MM.1S (cell line): ENCODE data around the gene NUMB.

Source experiments
- DNase-seq: peaks from one replicate; pipeline ENCODE4 v3.0.0-alpha.2; 2015
- H2AFZ ChIP-seq: fragments of 300-600 bp; sonication (generic); 2 replicates; pipeline ENCODE4 v1.6.0; 2016; ENCODE audit warnings: antibody characterized with exemption, low read length
- H3F3A ChIP-seq: fragments of 300-600 bp; sonication (generic); 2 replicates; pipeline ENCODE4 v1.6.1; 2016; ENCODE audit warnings: mild to moderate bottlenecking, antibody characterized with exemption, low read length, moderate library complexity, mixed read lengths; ENCODE audit not compliant: insufficient read depth
- H3K27ac ChIP-seq: fragments of 300-600 bp; sonication (generic); 2 replicates; pipeline ENCODE4 v1.5.1; 2016; ENCODE audit warnings: mild to moderate bottlenecking, low read length
- H3K27me3 ChIP-seq: fragments of 300-600 bp; sonication (generic); replicated peaks from 2 replicates; pipeline ENCODE4 v1.6.0; 2016; ENCODE audit warnings: low read length; ENCODE audit not compliant: insufficient read depth
- H3K36me3 ChIP-seq: fragments of 300-600 bp; sonication (generic); replicated peaks from 2 replicates; pipeline ENCODE4 v1.6.1; 2016; ENCODE audit warnings: mild to moderate bottlenecking, low read length, mixed read lengths; ENCODE audit not compliant: insufficient read depth
- H3K4me1 ChIP-seq: fragments of 300-600 bp; sonication (generic); 2 replicates; pipeline ENCODE4 v1.6.1; 2016; ENCODE audit warnings: low read length, mixed read lengths
- H3K4me2 ChIP-seq: fragments of 300-600 bp; sonication (generic); 2 replicates; pipeline ENCODE4 v1.6.0; 2016; ENCODE audit warnings: low read depth, low read length
- H3K4me3 ChIP-seq: fragments of 300-600 bp; sonication (generic); 2 replicates; pipeline ENCODE4 v1.5.1; 2016; ENCODE audit warnings: low read length, mixed read lengths
- H3K79me2 ChIP-seq: fragments of 300-600 bp; sonication (generic); 2 replicates; pipeline ENCODE4 v1.6.1; 2016; ENCODE audit warnings: mixed run types, low read length, mixed read lengths
- H3K9ac ChIP-seq: fragments of 300-600 bp; sonication (generic); 2 replicates; pipeline ENCODE4 v1.6.1; 2016; ENCODE audit warnings: low read length, mixed read lengths
- H3K9me2 ChIP-seq: fragments of 300-600 bp; sonication (generic); replicated peaks from 2 replicates; pipeline ENCODE4 v1.6.1; 2016; ENCODE audit warnings: mild to moderate bottlenecking, low read length, mixed read lengths; ENCODE audit not compliant: insufficient read depth
- H3K9me3 ChIP-seq: fragments of 300-600 bp; sonication (generic); replicated peaks from 2 replicates; pipeline ENCODE4 v1.6.1; 2016; ENCODE audit warnings: mild to moderate bottlenecking, low read length, mixed read lengths; ENCODE audit not compliant: insufficient read depth
- H4K20me1 ChIP-seq: fragments of 300-600 bp; sonication (generic); 2 replicates; pipeline ENCODE4 v1.6.1; 2016; ENCODE audit warnings: mild to moderate bottlenecking, low read length, moderate library complexity, mixed read lengths; ENCODE audit not compliant: insufficient read depth
- CTCF ChIP-seq: fragments of 300-600 bp; sonication (generic); IDR thresholded peaks from 2 replicates; pipeline ENCODE4 v1.5.1; 2016; ENCODE audit warnings: antibody characterized with exemption, low read length, mixed read lengths
- EZH2 ChIP-seq: fragments of 300-600 bp; sonication (generic); optimal IDR thresholded peaks from 2 replicates; pipeline ENCODE3; 2017; ENCODE audit warnings: low read depth, mild to moderate bottlenecking, antibody characterized with exemption, low read length, mixed read lengths
- EZH2phosphoT487 ChIP-seq: fragments of 300-600 bp; sonication (generic); IDR thresholded peaks from 2 replicates; pipeline ENCODE4 v1.6.1; 2018; ENCODE audit warnings: antibody characterized with exemption, low read length

Gene NUMB

GRCh38 chr14:73260574-73260973, 197.8 kb downstream of the NUMB start:
- Histone ChIP-seq H3K27ac (no peak overlapping the region), H3K4me1 (no peaks in the 10 kb centered on the region), H3K9ac (no peak overlapping the region), H3K4me2 (no peak overlapping the region), H2AFZ (no peak overlapping the region), H3K9me3 (no peaks in the 10 kb centered on the region), H3K79me2 (no peaks in the 10 kb centered on the region), H3K4me3 (no peak overlapping the region), H3F3A (no peaks in the 10 kb centered on the region), H4K20me1 (no peaks in the 10 kb centered on the region), H3K9me2 (no peaks in the 10 kb centered on the region), H3K36me3 (no peaks in the 10 kb centered on the region), H3K27me3 (no peaks in the 10 kb centered on the region)
- DNase-seq, result no peak
- TF ChIP-seq EZH2 (no peak), EZH2phosphoT487 (no peak), CTCF (no peak)

- no peaks in the 10 kb centered on the region for H3F3A ChIP-seq
- H3K4me2 ChIP-seq, result no peak overlapping the region
- H3K4me3 ChIP-seq, result no peak overlapping the region
- H3K9me3 ChIP-seq, result no peaks in the 10 kb centered on the region
- no peaks in the 10 kb centered on the region for H3K36me3 ChIP-seq
- no peaks in the 10 kb centered on the region for H4K20me1 ChIP-seq
- H3K9me2 ChIP-seq, result no peaks in the 10 kb centered on the region
- TF ChIP-seq EZH2phosphoT487, result no peak
- no peak for TF ChIP-seq EZH2
- no peak for TF ChIP-seq CTCF
- no peaks in the 10 kb centered on the region for H3K4me1 ChIP-seq
- no peak for DNase-seq
- no peaks in the 10 kb centered on the region for H3K27me3 ChIP-seq
- H2AFZ ChIP-seq, result no peak overlapping the region
- no peak overlapping the region for H3K9ac ChIP-seq
- no peak overlapping the region for H3K27ac ChIP-seq
- H3K79me2 ChIP-seq, result no peaks in the 10 kb centered on the region
These were observed 198.5 kb downstream of the NUMB start for GRCh38 chr14:73259837-73260236.

- Histone ChIP-seq H3K9me2 (no peaks in the 10 kb centered on the region), H3F3A (no peaks in the 10 kb centered on the region), H3K79me2 (no peaks in the 10 kb centered on the region), H2AFZ (no peak overlapping the region), H4K20me1 (no peaks in the 10 kb centered on the region), H3K9ac (no peak overlapping the region), H3K4me2 (no peak overlapping the region), H3K4me3 (no peak overlapping the region), H3K9me3 (no peaks in the 10 kb centered on the region), H3K27me3 (no peaks in the 10 kb centered on the region), H3K27ac (no peak overlapping the region), H3K4me1 (no peaks in the 10 kb centered on the region), H3K36me3 (no peaks in the 10 kb centered on the region)
- TF ChIP-seq CTCF (no peak), EZH2phosphoT487 (no peak), EZH2 (no peak)
- no peak for DNase-seq
These were observed 199.3 kb downstream of the NUMB start for GRCh38 chr14:73258845-73259611.
